ENCODE data around the gene PSMG4.
"Not testable (repeated sequence)": the region's sequence is repeated elsewhere in the genome, so short reads cannot be mapped to it uniquely, and the experiment has no call there.

The PSMG4 gene

GRCh38 chr6:3230256-3230882 lies 28.4 kb upstream of the PSMG4 start:
- peak overlapping the region; percentile 78 for H3K4me3 ChIP-seq (ENCODE audit: low read depth, low read length)

- peak overlapping the region; percentile 78 for H3K4me3 ChIP-seq (ENCODE audit: low read depth, low read length)
Observed at GRCh38 chr6:3230900-3231246, 27.9 kb upstream of the PSMG4 start.

- peak overlapping the region; percentile 78 for H3K4me3 ChIP-seq (ENCODE audit: low read depth, low read length)
Observed at GRCh38 chr6:3231247-3232016, 27.3 kb upstream of the PSMG4 start.

GRCh38 chr6:3232017-3232945 lies 26.5 kb upstream of the PSMG4 start:
- H3K4me3 ChIP-seq (ENCODE audit: low read depth, low read length), result peak overlapping the region; percentile 78

GRCh38 chr6:3233321-3233720 lies 25.4 kb upstream of the PSMG4 start:
- H3K4me3 ChIP-seq (ENCODE audit: low read depth, low read length), result no peak overlapping the region

GRCh38 chr6:3233904-3234303 lies 24.8 kb upstream of the PSMG4 start:
- H3K4me3 ChIP-seq (ENCODE audit: low read depth, low read length), result no peak overlapping the region

- no peak overlapping the region for H3K4me3 ChIP-seq (ENCODE audit: low read depth, low read length)
Observed at GRCh38 chr6:3235486-3235885, 23.3 kb upstream of the PSMG4 start.

GRCh38 chr6:3236005-3236404 lies 22.7 kb upstream of the PSMG4 start:
- H3K4me3 ChIP-seq (ENCODE audit: low read depth, low read length), result no peak overlapping the region

- no peak overlapping the region for H3K4me3 ChIP-seq (ENCODE audit: low read depth, low read length)
Observed at GRCh38 chr6:3237761-3238662, 20.7 kb upstream of the PSMG4 start.

- H3K4me3 ChIP-seq (ENCODE audit: low read depth, low read length), result no peak overlapping the region
Observed at GRCh38 chr6:3239110-3239830, 19.5 kb upstream of the PSMG4 start.

GRCh38 chr6:3240595-3240994 lies 18.2 kb upstream of the PSMG4 start:
- H3K4me3 ChIP-seq (ENCODE audit: low read depth, low read length), result no peak overlapping the region

GRCh38 chr6:3241745-3242144 lies 17.0 kb upstream of the PSMG4 start:
- not testable (repeated sequence) for H3K4me3 ChIP-seq (ENCODE audit: low read depth, low read length)

GRCh38 chr6:3242768-3243167 lies 16.0 kb upstream of the PSMG4 start:
- H3K4me3 ChIP-seq (ENCODE audit: low read depth, low read length), result no peak overlapping the region

- H3K4me3 ChIP-seq (ENCODE audit: low read depth, low read length), result no peak overlapping the region
Observed at GRCh38 chr6:3244003-3244831, 14.5 kb upstream of the PSMG4 start.

- not testable (repeated sequence) for H3K4me3 ChIP-seq (ENCODE audit: low read depth, low read length)
Observed at GRCh38 chr6:3244832-3245161, 13.9 kb upstream of the PSMG4 start.

- H3K4me3 ChIP-seq (ENCODE audit: low read depth, low read length), result no peak overlapping the region
Observed at GRCh38 chr6:3245216-3245615, 13.5 kb upstream of the PSMG4 start.

GRCh38 chr6:3247255-3248146 lies 11.2 kb upstream of the PSMG4 start:
- H3K4me3 ChIP-seq (ENCODE audit: low read depth, low read length), result no peak overlapping the region

GRCh38 chr6:3249821-3250220 lies 8.9 kb upstream of the PSMG4 start:
- H3K4me3 ChIP-seq (ENCODE audit: low read depth, low read length), result no peak overlapping the region

All from iPS-11a (cell line).